K562 (cell line): ENCODE results near the gene PAQR4. TPM values are rescaled to one million over a fixed set of nuclear protein-coding genes. Genes with fewer than 3 reads are reported as not detected.
A peak's percentile ranks its signal among the peaks of the same experiment; 100 is the strongest.

Experiments used
- BRCA1 ChIP-seq, 2 experiments: fragments of 450-650 bp in 1 of 2; sonication (generic) in 1 of 2; formaldehyde crosslinking in 1 of 2; IDR thresholded peaks; 2 replicates each; pipeline versions ENCODE4 v1.5.0 to v1.6.1; 2017 to 2020; ENCODE audit warnings: mild to moderate bottlenecking in 1 of 2, missing genetic modification reagents in 1 of 2
- CREM ChIP-seq: IDR thresholded peaks from 2 replicates; pipeline ENCODE4 v1.6.1; 2014; ENCODE audit warnings: antibody characterized with exemption, low read depth
- FOXA3 ChIP-seq, 2 experiments: fragments of 450-650 bp in 1 of 2; sonication (generic) in 1 of 2; formaldehyde crosslinking; IDR thresholded peaks in 1 of 2; conservative IDR thresholded peaks in 1 of 2; 2 replicates each; pipeline versions ENCODE4 v1.4.0 to v1.8.0; 2020 to 2022; ENCODE audit warnings: mild to moderate bottlenecking in 2 of 2, missing genetic modification reagents in 1 of 2
- KLF10 ChIP-seq: fragments of 250-450 bp; sonication (Bioruptor Pico); IDR thresholded peaks from 2 replicates; pipeline ENCODE4 v1.6.1; 2021; ENCODE audit warnings: matching md5 sums
- TAF1 ChIP-seq: IDR thresholded peaks from 2 replicates; pipeline ENCODE4 v1.6.1; 2011; ENCODE audit warnings: mild to moderate bottlenecking, low read length, moderate library complexity; ENCODE audit not compliant: insufficient read depth, control insufficient read depth, severe bottlenecking; ENCODE audit errors: extremely low read depth
- TCF3 ChIP-seq: sonication (generic); formaldehyde crosslinking; IDR thresholded peaks from 2 replicates; pipeline ENCODE4 v1.4.0; 2020; ENCODE audit warnings: mild to moderate bottlenecking, missing genetic modification reagents
- TFAM ChIP-seq: fragments of 250-450 bp; sonication (Bioruptor Pico); conservative IDR thresholded peaks from 2 replicates; pipeline ENCODE4 v1.5.0; 2021; ENCODE audit warnings: mild to moderate bottlenecking, moderate library complexity
- ZBTB1 ChIP-seq: sonication (generic); formaldehyde crosslinking; IDR thresholded peaks from 2 replicates; pipeline ENCODE4 v1.8.1; 2023; ENCODE audit warnings: missing genetic modification reagents, low read depth, mild to moderate bottlenecking, borderline replicate concordance
- ZNF282 ChIP-seq: sonication (generic); formaldehyde crosslinking; IDR thresholded peaks from 2 replicates; pipeline ENCODE4 v1.8.1; 2023; ENCODE audit warnings: missing genetic modification reagents
- polyA plus RNA-seq, 8 experiments: library from polyadenylated mRNA; depleted of rRNA in 4 of 8; stranded (reverse) in 5 of 8; unstranded in 3 of 8; fragments of >200 nt; fragmentation: Nextera tagmentation in 2 of 8; fragmentation: Illumina TruSeq in 1 of 8; extraction: Ambion mirVana in 2 of 8; extraction: Trizol in 1 of 8; gene quantifications; 2 replicates each; pipeline versions ENCODE4 v1.2.1 to v1.2.3, GENCODE V29; 2011 to 2014; ENCODE audit warnings: inconsistent platforms in 1 of 8, missing spikeins in 1 of 8
- total RNA-seq, 7 experiments: library from RNA; depleted of rRNA in 6 of 7; stranded (reverse); fragments of >200 nt in 6 of 7; fragmentation: Illumina TruSeq in 2 of 7; extraction: Trizol in 2 of 7; gene quantifications; 2 replicates each; pipeline versions ENCODE4 v1.2.1 to v1.2.3, GENCODE V29; 2011 to 2021; ENCODE audit warnings: low replicate concordance in 1 of 7
- TF ChIP-seq, protein P1 (sequence below), 2 experiments: fragments of 450-650 bp; formaldehyde crosslinking in 1 of 2; IDR thresholded peaks; 2 replicates each; pipeline versions ENCODE4 v1.4.0 to v1.6.1; 2014 to 2020; ENCODE audit warnings: mild to moderate bottlenecking in 2 of 2, borderline replicate concordance in 1 of 2, low read depth in 1 of 2
- TF ChIP-seq, protein P2 (sequence below): fragments of 200-800 bp; sonication (Bioruptor generic); IDR thresholded peaks from 2 replicates; pipeline ENCODE4 v1.6.1; 2017; ENCODE audit warnings: missing genetic modification characterization, missing compliant biosample characterization

The PAQR4 gene
- total and polyA plus RNA-seq, 9 of the 15 experiments (the other 6 are each of a cell fraction or from before 2014, with no cell fraction given), result 0.62 to 40.4 (median 19.5) TPM

DNA sequence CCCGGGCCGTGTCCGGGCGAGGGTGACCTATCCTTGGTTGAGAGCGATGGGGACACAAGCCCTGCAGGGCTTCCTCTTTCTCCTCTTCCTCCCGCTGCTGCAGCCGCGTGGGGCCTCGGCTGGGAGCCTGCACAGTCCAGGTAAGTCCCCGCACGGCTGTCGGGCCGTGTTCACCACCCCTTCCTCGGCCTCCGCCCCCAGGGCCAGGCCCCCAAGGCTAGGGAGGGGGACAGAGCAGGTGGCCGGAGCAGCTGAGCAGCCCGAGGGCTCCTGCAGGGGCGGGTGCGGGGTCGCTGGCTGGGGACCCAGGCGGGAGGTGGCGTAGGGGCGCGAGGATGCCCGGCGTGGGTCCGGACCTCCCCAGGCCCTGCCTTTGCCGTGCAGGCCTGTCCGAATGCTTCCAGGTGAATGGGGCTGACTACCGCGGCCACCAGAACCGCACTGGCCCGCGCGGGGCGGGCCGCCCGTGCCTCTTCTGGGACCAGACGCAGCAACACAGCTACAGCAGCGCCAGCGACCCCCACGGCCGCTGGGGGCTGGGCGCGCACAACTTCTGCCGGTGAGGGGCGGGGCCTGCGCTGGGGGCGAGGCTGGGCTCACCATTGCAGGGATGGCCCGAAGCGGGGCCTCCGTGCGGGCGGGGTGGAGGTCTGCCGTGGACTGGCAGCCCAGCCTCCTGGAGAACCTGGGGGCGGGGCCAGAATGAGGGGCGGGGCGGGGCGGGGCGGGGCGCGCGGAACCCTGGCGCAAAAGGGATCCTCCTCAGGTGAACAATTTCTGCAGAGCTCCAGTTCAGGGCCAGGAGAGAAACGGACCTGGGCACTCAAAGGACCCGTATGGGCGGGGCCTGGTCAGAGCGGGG, 4.4 kb upstream of the PAQR4 start (continued):
- TF ChIP-seq, protein P1, sequence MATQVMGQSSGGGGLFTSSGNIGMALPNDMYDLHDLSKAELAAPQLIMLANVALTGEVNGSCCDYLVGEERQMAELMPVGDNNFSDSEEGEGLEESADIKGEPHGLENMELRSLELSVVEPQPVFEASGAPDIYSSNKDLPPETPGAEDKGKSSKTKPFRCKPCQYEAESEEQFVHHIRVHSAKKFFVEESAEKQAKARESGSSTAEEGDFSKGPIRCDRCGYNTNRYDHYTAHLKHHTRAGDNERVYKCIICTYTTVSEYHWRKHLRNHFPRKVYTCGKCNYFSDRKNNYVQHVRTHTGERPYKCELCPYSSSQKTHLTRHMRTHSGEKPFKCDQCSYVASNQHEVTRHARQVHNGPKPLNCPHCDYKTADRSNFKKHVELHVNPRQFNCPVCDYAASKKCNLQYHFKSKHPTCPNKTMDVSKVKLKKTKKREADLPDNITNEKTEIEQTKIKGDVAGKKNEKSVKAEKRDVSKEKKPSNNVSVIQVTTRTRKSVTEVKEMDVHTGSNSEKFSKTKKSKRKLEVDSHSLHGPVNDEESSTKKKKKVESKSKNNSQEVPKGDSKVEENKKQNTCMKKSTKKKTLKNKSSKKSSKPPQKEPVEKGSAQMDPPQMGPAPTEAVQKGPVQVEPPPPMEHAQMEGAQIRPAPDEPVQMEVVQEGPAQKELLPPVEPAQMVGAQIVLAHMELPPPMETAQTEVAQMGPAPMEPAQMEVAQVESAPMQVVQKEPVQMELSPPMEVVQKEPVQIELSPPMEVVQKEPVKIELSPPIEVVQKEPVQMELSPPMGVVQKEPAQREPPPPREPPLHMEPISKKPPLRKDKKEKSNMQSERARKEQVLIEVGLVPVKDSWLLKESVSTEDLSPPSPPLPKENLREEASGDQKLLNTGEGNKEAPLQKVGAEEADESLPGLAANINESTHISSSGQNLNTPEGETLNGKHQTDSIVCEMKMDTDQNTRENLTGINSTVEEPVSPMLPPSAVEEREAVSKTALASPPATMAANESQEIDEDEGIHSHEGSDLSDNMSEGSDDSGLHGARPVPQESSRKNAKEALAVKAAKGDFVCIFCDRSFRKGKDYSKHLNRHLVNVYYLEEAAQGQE (IDR thresholded peaks at IDR 0.05; ENCODE audit: borderline replicate concordance), result no peak
- TF ChIP-seq, protein P1 (CRISPR knock-in tag; IDR thresholded peaks at IDR 0.05; ENCODE audit: low read depth), result 0 out of 2 replicates have a peak, but pooled peaks have one; percentile 58
- TF ChIP-seq TFAM (CRISPR knock-in tag) (no peak), ZBTB1 (no peak), TCF3 (CRISPR knock-in tag) (0 out of 2 replicates have a peak, but pooled peaks have one; percentile 12), BRCA1 (IDR thresholded peaks at IDR 0.05) (no peak), BRCA1 (CRISPR knock-in tag; IDR thresholded peaks at IDR 0.05) (0 out of 2 replicates have a peak, but pooled peaks have one; percentile 57), KLF10 (CRISPR knock-in tag) (no peak), ZNF282 (CRISPR knock-in tag) (peak; percentile 62; the same call in 1 of the 2 replicates), FOXA3 (CRISPR knock-in tag; conservative IDR thresholded peaks at IDR 0.05 in 1 of 2, IDR thresholded peaks at IDR 0.05 in 1 of 2) (0 out of 4 replicates have a peak, but pooled peaks of 1 of the 2 experiments have one; percentile 16), CREM (0 out of 2 replicates have a peak, but pooled peaks have one; percentile 6), TAF1 (peak; percentile 23)
- TF ChIP-seq, protein P2, sequence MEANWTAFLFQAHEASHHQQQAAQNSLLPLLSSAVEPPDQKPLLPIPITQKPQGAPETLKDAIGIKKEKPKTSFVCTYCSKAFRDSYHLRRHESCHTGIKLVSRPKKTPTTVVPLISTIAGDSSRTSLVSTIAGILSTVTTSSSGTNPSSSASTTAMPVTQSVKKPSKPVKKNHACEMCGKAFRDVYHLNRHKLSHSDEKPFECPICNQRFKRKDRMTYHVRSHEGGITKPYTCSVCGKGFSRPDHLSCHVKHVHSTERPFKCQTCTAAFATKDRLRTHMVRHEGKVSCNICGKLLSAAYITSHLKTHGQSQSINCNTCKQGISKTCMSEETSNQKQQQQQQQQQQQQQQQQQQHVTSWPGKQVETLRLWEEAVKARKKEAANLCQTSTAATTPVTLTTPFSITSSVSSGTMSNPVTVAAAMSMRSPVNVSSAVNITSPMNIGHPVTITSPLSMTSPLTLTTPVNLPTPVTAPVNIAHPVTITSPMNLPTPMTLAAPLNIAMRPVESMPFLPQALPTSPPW (CRISPR knock-in tag), result peak; percentile 50; the same call in 1 of the 2 replicates
